Measurements from ENCODE around the gene C3orf70. TPM values are rescaled to one million over a fixed set of nuclear protein-coding genes. Genes with fewer than 3 reads are reported as not detected.

Gene C3orf70
- total RNA-seq, 1 donor from 2014 or later = 5.7 TPM

DNA sequence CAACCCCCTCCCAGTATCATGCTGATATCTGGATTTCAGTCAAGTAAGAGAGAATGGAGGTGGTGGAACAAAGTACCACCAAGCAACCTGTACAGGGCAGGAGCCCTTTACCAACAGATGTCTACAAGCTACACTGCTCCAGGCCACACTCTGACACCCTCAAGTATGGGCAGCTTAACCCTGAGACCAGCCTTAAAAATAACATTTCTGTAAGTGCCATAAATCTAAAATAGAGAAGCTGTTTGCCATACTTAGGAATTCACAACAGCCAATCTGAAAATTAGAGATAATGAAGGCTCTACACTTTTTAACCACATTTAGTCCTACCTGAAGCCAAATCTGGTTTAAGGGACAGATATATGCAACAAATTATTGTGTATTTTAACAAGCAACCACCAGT, 59.7 kb downstream of the C3orf70 start:
- Mint-ChIP-seq H3K27ac (ENCODE audit: unreplicated experiment) (no peak overlapping the region), H3K4me1 (ENCODE audit: low read depth, unreplicated experiment) (peaks cover 17% of the 10 kb centered on the region), H3K9me3 (ENCODE audit: unreplicated experiment) (no peaks in the 10 kb centered on the region), H3K4me3 (ENCODE audit: unreplicated experiment) (no peak overlapping the region), H3K27me3 (ENCODE audit: low read depth, unreplicated experiment) (no peaks in the 10 kb centered on the region), H3K36me3 (ENCODE audit: low read depth, unreplicated experiment) (no peaks in the 10 kb centered on the region)
- no peaks in the 10 kb centered on the region for H4K20me1 ChIP-seq (ENCODE audit: insufficient read depth, low read length)
- no peak overlapping the region for H3K9ac ChIP-seq (ENCODE audit: low read length)
- no peak overlapping the region for H3K4me2 ChIP-seq (ENCODE audit: low read length)
- no peaks in the 10 kb centered on the region for H3K36me3 ChIP-seq (ENCODE audit: insufficient read depth, low read length)
- TF ChIP-seq EZH2 (IDR thresholded peaks at IDR 0.05; ENCODE audit: insufficient read depth, low read length) = no peak
- TF ChIP-seq, protein P1, sequence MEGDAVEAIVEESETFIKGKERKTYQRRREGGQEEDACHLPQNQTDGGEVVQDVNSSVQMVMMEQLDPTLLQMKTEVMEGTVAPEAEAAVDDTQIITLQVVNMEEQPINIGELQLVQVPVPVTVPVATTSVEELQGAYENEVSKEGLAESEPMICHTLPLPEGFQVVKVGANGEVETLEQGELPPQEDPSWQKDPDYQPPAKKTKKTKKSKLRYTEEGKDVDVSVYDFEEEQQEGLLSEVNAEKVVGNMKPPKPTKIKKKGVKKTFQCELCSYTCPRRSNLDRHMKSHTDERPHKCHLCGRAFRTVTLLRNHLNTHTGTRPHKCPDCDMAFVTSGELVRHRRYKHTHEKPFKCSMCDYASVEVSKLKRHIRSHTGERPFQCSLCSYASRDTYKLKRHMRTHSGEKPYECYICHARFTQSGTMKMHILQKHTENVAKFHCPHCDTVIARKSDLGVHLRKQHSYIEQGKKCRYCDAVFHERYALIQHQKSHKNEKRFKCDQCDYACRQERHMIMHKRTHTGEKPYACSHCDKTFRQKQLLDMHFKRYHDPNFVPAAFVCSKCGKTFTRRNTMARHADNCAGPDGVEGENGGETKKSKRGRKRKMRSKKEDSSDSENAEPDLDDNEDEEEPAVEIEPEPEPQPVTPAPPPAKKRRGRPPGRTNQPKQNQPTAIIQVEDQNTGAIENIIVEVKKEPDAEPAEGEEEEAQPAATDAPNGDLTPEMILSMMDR (IDR thresholded peaks at IDR 0.05; ENCODE audit: insufficient read depth, low read depth, low read length) = no peak
- no peaks in the 10 kb centered on the region for H3K27me3 ChIP-seq (ENCODE audit: insufficient read depth, low read length)
- no peaks in the 10 kb centered on the region for H3K79me2 ChIP-seq (ENCODE audit: insufficient read depth, low read length)
- no peaks in the 10 kb centered on the region for H3K4me1 ChIP-seq (ENCODE audit: insufficient read depth, low read length)
- no peaks in the 10 kb centered on the region for H3K9me3 ChIP-seq (ENCODE audit: insufficient read depth, low read depth, low read length)
- FAIRE-seq (no peak), DNase-seq (ENCODE audit: low read depth) (no peak)
- H3K27ac ChIP-seq (ENCODE audit: low read depth, low read length) = no peak overlapping the region
- no peak overlapping the region for H3K4me3 ChIP-seq (ENCODE audit: insufficient read depth, low read depth, low read length)
- no peak overlapping the region for H2AFZ ChIP-seq (ENCODE audit: low read depth, low read length)

DNA sequence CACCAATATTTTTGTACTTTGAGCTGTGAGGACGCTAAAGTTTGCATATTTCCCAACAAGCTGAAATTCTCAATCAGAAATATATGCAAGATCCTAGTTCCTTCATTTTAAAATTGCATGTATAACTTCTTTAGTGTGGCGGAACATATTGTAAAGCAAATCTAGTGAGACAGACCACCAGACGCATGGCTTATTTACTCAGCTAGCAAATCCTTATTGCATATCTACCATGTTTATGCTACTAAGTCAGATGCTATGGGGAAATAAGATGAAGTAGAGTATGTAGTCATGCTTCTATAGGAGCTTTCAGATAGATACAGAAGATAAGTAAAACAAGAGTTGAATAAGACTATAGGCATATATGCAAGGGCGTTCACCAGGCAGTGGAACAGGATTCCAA, 62.0 kb downstream of the C3orf70 start:
- FAIRE-seq = no peak

DNA sequence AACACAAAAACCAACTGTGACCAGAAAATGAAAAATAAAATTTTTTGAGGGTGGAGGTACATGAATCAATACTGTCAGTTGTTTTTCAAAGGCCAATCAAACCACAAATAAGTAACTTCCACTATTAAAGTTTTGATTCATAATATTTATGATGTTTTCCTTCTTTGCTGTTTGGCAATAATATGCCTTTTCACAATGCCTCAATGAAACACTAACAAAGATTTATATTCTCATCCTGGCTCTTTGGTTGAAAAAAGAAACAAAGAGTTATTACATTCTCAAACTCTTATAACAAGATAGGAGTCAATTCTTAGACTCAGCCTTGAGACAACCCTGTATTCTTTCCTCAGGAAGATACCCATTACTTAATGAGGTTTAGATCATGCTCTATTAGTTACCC, 63.1 kb downstream of the C3orf70 start:
- Histone ChIP-seq H3K36me3 (ENCODE audit: insufficient read depth, low read length) (no peaks in the 10 kb centered on the region), H3K27ac (ENCODE audit: low read depth, low read length) (no peak overlapping the region), H3K27me3 (ENCODE audit: insufficient read depth, low read length) (no peaks in the 10 kb centered on the region), H3K9ac (ENCODE audit: low read length) (no peak overlapping the region), H3K79me2 (ENCODE audit: insufficient read depth, low read length) (no peaks in the 10 kb centered on the region), H3K4me1 (ENCODE audit: insufficient read depth, low read length) (no peaks in the 10 kb centered on the region), H3K9me3 (ENCODE audit: insufficient read depth, low read depth, low read length) (no peaks in the 10 kb centered on the region), H2AFZ (ENCODE audit: low read depth, low read length) (no peak overlapping the region), H3K4me3 (ENCODE audit: insufficient read depth, low read depth, low read length) (no peak overlapping the region), H3K4me2 (ENCODE audit: low read length) (no peak overlapping the region), H4K20me1 (ENCODE audit: insufficient read depth, low read length) (no peaks in the 10 kb centered on the region)
- peak overlapping the region; percentile 70 for H3K27ac Mint-ChIP-seq (ENCODE audit: unreplicated experiment)
- TF ChIP-seq, protein P1 (IDR thresholded peaks at IDR 0.05; ENCODE audit: insufficient read depth, low read depth, low read length) = no peak
- no peak for TF ChIP-seq EZH2 (IDR thresholded peaks at IDR 0.05; ENCODE audit: insufficient read depth, low read length)
- H3K27me3 Mint-ChIP-seq (ENCODE audit: low read depth, unreplicated experiment) = no peaks in the 10 kb centered on the region
- no peak overlapping the region for H3K4me3 Mint-ChIP-seq (ENCODE audit: unreplicated experiment)
- FAIRE-seq (no peak), DNase-seq (ENCODE audit: low read depth) (no peak)
- H3K9me3 Mint-ChIP-seq (ENCODE audit: unreplicated experiment) = no peaks in the 10 kb centered on the region
- H3K4me1 Mint-ChIP-seq (ENCODE audit: low read depth, unreplicated experiment) = peaks cover 18% of the 10 kb centered on the region
- no peaks in the 10 kb centered on the region for H3K36me3 Mint-ChIP-seq (ENCODE audit: low read depth, unreplicated experiment)

More for the DNA sequence above, 62.0 kb downstream of the C3orf70 start:
- Mint-ChIP-seq H3K4me1 (ENCODE audit: low read depth, unreplicated experiment) (peaks cover 17% of the 10 kb centered on the region), H3K9me3 (ENCODE audit: unreplicated experiment) (no peaks in the 10 kb centered on the region), H3K4me3 (ENCODE audit: unreplicated experiment) (no peak overlapping the region), H3K27me3 (ENCODE audit: low read depth, unreplicated experiment) (no peaks in the 10 kb centered on the region), H3K36me3 (ENCODE audit: low read depth, unreplicated experiment) (no peaks in the 10 kb centered on the region), H3K27ac (ENCODE audit: unreplicated experiment) (no peak overlapping the region)
- no peaks in the 10 kb centered on the region for H3K36me3 ChIP-seq (ENCODE audit: insufficient read depth, low read length)
- H3K4me2 ChIP-seq (ENCODE audit: low read length) = no peak overlapping the region
- H4K20me1 ChIP-seq (ENCODE audit: insufficient read depth, low read length) = no peaks in the 10 kb centered on the region
- no peak overlapping the region for H3K27ac ChIP-seq (ENCODE audit: low read depth, low read length)
- no peaks in the 10 kb centered on the region for H3K9me3 ChIP-seq (ENCODE audit: insufficient read depth, low read depth, low read length)
- H3K27me3 ChIP-seq (ENCODE audit: insufficient read depth, low read length) = no peaks in the 10 kb centered on the region
- no peak for DNase-seq (ENCODE audit: low read depth)
- H3K79me2 ChIP-seq (ENCODE audit: insufficient read depth, low read length) = no peaks in the 10 kb centered on the region
- no peak overlapping the region for H3K4me3 ChIP-seq (ENCODE audit: insufficient read depth, low read depth, low read length)
- TF ChIP-seq EZH2 (IDR thresholded peaks at IDR 0.05; ENCODE audit: insufficient read depth, low read length) = no peak
- TF ChIP-seq, protein P1 (IDR thresholded peaks at IDR 0.05; ENCODE audit: insufficient read depth, low read depth, low read length) = no peak
- H2AFZ ChIP-seq (ENCODE audit: low read depth, low read length) = no peak overlapping the region
- H3K4me1 ChIP-seq (ENCODE audit: insufficient read depth, low read length) = no peaks in the 10 kb centered on the region
- no peak overlapping the region for H3K9ac ChIP-seq (ENCODE audit: low read length)
